CD4-positive, alpha-beta T cell treated with Interleukin-21 for 1 hour (primary cell): Measurements from ENCODE around the gene GPR26.

Experiments used
- DNase-seq: peaks from one replicate; pipeline ENCODE4 v3.0.0-alpha.2; 2020

Gene GPR26, protein sequence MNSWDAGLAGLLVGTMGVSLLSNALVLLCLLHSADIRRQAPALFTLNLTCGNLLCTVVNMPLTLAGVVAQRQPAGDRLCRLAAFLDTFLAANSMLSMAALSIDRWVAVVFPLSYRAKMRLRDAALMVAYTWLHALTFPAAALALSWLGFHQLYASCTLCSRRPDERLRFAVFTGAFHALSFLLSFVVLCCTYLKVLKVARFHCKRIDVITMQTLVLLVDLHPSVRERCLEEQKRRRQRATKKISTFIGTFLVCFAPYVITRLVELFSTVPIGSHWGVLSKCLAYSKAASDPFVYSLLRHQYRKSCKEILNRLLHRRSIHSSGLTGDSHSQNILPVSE

DNA sequence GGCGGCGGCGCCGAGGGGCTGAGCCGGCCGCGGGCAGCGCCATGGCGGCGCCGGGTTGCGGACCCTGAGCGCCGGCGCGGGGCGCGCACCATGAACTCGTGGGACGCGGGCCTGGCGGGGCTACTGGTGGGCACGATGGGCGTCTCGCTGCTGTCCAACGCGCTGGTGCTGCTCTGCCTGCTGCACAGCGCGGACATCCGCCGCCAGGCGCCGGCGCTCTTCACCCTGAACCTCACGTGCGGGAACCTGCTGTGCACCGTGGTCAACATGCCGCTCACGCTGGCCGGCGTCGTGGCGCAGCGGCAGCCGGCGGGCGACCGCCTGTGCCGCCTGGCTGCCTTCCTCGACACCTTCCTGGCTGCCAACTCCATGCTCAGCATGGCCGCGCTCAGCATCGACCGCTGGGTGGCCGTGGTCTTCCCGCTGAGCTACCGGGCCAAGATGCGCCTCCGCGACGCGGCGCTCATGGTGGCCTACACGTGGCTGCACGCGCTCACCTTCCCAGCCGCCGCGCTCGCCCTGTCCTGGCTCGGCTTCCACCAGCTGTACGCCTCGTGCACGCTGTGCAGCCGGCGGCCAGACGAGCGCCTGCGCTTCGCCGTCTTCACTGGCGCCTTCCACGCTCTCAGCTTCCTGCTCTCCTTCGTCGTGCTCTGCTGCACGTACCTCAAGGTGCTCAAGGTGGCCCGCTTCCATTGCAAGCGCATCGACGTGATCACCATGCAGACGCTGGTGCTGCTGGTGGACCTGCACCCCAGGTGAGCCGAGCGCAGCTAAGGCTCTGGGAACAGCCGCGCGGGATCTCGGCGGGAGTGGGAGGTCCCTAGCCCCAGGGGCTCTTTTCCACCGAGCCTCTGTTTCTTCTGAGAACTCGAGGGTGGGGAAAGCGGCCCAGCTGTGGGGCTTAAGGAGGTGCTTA, at the start of gene GPR26:
Gene GPR26 (plus strand): TSS at position 38 of the 919 bp plus-strand sequence. CDS start 53 bp downstream, at position 91.
- no peak for DNase-seq

DNA sequence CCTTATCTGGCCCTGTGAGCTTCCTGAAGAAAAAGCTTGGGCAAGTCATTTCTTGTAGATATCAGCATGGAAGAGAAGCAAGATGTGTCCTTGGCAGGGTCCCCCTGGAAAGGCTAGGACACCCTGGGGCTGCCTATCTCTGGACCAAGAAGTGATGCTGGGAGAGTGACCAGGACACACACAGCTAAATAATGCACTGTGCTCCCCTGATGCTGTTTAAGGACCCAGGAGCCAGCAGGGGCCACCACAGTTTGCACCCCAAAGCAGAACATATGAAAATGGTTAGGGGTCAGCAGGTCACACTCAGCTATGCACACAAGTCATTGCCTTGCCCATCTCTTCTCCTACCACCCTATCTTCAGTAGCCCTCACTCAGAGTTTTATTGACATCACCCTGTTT, 47.9 kb upstream of the GPR26 start:
- DNase-seq: no peak

DNA sequence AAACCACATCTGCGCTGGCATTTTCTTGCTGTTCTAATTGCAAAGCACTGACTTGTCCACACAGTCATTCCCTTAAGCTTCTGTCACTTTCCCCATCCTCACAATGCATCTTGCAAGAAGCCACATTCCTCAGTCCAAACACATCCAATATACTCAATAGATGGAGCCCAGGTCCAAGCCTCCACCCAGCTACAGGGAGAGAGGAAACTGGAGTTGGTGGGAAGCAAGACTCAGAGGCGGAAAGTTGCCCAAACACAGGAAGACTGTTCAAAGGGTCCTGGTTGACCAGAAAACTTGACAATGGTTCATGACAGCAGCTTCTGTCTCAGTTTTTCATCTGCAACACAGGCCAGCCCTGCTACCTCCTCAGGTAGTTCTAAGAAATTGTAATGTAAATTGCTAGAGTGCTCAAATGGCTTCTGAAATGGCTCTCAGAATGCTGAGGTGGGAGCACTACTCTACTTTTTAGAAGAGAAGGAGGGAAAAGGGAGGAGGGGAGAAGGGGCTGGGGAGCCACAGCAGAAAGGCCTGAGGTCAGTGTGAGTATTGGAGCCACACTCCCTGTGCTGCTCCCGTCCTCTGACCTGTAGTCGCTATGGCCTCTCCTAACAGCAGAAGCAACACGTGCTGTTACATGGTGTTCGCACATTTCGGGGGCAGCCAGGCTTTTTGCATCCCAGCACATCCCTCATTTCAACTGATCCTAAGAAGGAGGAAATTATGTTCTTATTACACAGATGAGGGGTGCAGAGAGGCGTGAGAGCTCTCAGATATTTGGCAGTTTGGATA, 46.9 kb upstream of the GPR26 start:
- DNase-seq: no peak

DNA sequence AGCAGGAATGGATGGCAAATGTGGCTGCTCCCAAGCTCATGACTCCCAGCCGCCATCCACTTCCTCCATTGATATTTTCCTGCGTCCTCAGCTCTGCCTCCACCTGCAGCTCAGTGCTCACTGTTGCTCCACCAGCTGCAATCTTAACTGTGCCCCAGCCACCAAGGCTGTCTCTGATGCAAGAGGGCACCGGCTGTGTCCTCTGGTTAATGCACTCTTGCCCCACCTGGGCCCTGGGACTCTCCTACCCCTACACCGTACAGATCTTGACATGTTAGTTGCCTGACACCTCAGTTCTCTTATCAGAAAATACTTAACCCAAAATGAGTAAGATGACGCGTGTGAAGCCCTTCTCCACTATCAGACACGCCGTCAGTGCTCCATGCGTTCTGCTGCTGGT, 45.5 kb upstream of the GPR26 start:
- no peak for DNase-seq

DNA sequence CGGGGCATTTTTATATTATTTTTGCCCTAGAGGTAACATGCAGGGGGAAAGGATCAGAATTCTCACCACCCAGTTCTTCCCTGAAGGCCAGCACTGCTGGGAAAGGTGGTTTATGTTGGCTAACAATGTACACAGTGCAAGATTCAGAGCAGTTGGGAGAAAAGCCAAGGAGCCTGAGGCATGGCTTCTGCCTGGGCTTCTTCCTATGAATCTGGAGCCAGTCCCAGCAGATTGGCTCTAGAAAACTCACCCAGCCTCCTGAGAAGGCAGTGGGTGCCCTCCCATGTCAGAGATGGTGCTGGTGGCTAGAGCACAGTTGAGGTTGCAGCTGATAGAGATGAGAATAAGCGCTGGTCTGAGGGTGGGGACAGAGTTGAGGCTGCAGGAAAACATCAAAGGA, 44.7 kb upstream of the GPR26 start:
- no peak for DNase-seq

DNA sequence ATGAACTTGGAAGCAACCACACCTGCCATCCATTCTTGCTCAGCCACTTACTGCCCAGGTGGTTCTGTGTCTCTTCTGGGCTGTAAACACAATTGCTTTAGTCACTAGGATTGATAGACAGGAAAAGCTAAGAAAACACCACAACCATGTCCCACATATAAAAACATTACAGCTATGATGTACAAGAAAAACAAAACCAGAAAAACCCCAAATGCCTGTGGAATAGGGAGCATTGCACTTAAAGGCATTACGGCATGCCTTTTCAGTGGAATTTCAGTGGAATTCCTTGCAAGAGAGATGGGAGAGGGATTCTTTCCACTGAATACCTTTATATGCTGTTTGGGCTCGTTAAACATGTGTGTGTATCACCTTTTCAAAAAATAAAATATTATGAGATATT, 44.2 kb upstream of the GPR26 start:
- DNase-seq: no peak

DNA sequence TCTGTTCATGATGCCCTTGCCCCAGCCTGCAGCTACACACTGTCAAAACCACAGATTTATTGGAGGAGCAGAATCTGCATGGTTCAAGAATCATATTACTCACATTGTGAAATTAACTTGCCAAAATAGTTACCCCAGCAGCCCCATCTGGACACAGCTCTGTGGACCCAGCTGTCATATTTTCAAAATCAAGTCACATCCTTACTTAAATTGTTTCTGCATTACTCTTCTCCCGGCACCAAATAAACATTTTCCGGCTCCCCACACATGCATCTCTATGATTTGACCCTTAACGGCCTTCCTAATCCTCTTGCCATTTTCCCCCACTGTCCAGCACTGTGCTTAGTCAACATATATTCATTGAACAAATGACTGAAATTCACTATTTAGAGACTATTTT, 43.8 kb upstream of the GPR26 start:
- no peak for DNase-seq

DNA sequence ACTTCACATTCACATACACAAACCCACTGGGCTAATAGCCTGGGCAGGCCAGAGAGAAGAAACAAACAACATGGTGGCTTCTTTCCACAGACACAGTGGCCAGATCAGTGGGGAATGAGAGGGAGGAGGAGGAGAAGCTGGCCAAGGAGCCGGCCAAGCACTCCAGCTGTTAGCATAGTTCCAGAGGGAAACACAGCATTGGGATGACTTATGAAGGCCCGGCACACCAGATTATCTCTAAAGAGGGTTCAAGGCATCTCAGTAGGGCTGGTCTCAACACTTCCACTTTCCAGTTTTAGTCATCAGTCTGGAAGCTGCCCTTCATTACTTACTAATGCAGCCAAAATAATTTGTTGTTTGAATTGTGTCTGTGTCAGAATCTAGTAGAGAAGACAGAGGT, 42.1 kb upstream of the GPR26 start:
- DNase-seq: no peak

DNA sequence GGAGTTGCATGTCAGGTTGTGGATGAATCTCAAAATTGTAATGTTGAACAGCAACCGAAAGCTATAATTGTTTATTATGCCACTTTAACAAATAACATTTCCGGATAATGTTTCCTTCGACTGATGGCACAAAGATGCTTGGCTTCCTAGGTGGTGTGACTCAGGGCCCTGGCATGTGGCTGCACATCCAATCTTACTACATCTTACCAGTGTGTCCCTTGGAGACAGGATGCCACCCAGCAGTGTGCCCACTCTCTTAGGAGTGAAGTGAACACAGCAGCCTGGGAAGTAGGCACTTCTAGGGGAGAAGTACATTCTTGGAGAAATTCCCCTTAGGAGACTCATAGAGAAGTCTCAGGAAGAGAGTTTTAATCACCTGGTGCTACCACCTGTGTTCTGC, 33.0 kb upstream of the GPR26 start:
- no peak for DNase-seq

DNA sequence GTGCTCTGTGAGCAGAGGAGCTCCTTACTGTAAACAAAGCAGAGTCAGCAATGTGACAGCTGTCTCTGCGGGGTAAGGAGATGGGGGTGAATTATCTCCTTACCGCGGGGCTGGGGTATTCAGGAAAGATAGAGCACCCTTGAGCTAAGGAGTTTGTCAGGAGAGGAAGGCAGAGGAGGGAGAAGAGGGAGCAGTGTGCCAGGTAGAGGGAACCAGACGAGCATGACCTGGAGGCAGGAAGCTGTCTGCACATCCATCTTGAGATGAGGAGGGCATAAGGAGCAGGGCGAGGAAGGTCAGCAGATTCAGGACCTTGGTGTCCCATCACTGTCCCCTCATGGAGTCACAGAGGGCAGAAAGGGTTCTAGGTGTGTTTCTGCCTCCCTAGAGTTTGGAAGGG, 32.5 kb upstream of the GPR26 start:
- no peak for DNase-seq

DNA sequence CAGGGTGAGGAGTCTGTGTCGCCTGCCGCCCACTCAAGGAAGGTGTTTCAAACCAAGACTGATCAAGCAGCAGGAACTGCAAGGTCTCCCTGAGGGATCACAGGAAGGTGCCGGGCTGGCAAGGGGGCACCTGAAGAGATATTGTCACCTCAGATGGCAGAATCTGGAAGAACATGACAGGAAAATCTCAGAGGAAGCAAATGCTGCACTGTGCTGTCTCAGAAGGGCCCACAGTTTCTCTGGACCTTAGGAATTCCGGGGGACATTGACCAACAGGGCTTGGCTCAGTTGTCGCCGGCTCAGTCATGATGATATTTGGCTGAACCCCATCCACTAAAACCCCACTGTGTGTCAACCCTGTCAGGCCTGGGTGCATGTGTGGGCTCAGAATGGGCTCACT, 31.9 kb upstream of the GPR26 start:
- no peak for DNase-seq

DNA sequence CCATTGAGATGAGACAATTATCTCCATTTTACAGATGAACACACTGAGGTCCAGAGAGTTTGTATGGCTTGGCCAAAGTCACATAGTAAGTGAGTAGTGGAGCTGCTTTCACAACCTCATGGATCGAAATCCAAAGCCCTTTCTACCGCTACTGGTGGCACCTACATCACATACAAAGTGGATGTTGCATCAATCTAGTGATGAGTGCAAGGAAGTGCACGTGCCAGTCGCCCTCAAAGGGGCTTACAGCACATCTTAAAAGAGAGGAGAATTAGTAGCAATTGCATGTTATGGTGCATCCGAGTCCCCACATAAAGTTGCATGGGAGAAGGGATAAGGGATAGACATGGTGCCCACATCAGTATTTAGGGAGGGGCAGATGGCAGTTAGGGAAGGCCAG, 31.0 kb upstream of the GPR26 start:
- no peak for DNase-seq

DNA sequence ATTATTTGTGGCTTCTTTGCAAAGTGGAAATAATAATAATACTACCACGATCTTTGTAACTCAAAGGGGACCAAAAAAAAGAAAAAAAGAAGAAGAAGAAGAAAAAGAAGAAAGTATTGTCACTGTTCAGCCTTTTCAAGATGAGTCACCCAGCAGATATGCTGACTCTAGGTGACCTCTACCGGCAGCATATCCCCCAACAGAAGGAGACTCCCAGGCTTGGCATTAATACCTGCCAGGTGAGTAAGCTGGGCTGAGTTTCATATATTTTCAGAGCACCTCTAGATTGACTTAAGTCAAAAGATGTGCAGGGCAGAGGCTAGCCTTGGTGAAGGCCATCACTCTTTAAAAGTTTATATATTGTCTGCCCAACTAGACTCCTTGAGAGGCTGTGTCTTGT, 30.4 kb upstream of the GPR26 start:
- no peak for DNase-seq

DNA sequence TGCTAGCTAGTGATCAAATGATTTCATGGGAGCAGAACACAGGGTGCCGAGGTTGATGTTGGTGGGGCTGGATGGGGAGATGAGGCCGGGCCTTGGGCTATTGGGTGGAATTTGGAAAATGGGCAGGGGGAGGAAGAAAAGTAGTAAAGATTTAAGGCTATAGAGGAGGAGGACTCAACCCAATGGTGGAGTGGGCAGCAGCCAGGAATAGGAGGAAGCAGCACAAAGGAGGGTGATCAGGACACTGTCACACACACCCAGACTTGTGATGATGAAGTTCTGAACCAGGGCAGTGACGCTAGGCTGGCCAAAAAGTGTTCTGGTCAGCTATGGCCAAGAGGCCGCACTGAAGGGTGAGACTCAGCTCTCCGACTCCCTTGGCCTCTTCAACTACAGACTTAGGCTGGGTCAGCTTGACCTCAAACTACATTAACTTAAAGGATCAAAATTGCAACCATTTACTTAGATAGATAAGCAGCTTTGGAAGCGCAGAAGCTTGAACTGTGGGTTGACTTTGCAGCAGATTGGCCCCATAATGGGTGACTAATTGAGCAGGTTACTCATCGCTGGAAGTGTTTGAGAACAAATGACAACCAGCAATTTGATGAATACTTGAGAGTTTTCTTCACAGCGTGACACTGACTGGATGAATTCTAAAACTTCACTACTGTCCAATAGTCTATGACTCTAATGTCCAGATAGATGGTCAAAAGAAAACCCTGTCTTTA, 29.4 kb upstream of the GPR26 start:
- DNase-seq: no peak

DNA sequence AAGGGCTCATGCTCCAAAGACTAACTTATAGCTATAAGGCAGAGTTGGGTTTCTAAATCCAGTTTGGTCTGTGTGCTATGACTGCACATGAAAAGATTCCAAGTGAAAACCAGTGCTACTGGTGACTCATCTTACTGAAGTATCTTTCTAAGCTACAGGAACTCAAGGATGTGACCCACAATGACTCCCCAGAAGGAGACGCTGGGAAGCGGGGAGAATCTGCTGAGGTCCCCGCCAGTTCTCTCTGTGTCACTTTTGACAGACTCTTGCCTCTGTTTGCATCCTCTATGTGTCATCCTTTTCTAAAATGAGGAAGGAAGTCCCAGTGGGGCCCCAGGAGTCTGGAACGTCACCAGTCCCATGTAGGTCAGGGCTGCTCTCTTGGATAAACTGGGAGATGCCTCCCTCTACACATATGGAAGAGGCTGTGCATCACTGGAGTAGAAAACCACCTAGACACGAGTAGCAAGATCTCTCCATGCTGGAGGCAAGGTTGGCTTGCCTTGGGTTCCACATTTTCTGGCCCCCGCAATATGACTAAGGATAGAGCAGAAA, 28.8 kb upstream of the GPR26 start:
- DNase-seq: no peak

DNA sequence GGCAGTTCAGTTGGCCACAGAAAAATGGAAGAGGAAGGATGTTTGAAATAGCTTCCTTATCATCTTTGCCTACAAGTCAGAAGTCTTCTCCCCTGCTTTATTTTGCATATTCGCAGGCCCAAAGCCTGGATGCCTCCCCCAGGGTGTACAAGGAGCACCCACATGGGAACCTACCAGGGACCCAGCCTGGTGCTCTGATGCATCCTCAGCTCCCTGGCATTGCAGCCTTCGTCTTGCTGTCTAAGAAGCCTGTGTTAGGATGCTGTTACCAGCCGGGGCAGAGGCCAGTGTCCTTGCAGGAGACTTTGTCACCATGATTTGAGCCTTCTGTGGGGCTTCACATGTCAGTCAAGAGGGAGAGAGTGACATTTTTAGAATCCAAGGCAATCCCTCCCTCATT, 27.0 kb upstream of the GPR26 start:
- DNase-seq: no peak

DNA sequence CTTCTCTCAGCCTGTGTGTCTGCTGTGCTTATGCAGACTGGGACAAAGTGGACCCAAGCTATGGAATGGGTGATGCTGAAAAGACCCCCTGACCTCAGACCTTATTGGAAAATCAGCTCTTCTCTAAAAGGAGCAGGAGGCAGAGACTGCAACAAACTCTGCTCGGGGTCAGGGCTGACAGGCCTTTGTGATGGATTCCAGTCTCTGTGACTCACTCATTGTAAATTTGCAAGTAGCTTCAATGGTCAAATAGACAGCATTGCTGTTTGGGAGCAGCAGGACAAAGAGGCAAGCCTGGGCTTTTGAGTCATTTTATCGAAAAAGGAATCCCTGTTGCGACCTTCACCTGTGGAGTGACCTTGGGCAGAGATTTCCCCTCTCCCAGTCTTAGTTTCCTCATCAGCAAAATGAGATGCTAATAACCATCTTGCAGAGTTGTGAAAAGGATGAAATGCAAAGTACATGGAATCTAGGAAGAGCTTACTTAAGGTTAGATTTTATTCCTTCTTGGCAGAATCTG, 26.1 kb upstream of the GPR26 start:
- DNase-seq: no peak

DNA sequence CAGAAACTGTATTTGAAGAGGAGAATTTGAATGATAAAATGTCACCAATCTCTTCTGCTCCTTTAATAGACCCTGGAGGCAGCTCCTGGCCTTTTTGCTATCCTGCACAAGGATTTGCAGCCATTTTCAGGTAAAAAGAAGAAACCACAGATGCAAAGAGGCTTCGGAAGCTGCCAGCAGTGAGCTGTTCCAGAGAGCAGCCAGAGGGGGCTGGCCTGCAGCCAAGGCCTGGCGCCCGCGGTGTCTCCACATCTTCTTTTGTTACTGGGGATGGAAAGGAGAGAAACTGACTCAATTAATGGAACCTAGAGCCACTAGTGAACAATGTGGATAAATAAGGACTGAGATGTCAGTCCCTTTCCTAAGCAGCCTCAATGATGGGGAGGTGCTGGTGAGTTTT, 23.9 kb upstream of the GPR26 start:
- DNase-seq: no peak

DNA sequence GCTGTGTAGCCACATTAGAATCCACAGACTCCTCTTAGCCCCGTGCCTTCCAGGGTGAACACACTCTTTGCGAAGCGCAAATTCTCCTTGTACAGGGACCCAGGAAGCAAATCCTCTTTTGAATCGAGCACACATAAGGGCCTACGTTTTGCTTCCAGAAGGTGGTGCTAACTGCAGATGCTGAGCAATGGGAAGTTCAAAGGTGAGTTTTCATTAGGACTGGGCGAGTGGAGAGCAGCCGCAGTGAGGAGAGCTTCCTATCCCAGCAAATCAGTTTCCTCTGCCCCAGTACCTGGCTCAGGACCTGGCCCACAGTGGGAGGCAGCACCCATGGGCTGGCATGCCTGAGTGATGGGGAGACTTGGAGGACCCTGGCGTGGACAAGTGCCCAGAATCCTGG, 23.5 kb upstream of the GPR26 start:
- no peak for DNase-seq

DNA sequence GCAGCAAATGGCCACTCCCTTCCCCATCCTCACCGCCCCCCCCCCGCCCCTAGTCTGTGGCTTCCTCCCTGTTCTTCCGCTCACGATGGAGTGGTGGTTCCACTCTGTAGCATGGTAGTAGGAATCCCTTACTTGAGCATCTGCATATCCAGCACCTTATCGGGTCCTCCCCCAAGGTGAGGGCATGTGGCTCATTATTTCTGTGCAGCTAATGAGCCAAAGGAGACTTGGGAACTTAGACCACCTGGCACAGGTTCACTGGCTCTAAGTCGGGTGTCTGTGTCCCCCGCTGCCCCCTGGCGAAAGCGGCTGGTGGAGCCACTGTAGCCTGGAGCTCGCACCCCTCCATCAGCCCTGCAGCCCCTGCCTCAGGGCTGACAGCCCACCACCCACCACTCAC, 22.8 kb upstream of the GPR26 start:
- no peak for DNase-seq

DNA sequence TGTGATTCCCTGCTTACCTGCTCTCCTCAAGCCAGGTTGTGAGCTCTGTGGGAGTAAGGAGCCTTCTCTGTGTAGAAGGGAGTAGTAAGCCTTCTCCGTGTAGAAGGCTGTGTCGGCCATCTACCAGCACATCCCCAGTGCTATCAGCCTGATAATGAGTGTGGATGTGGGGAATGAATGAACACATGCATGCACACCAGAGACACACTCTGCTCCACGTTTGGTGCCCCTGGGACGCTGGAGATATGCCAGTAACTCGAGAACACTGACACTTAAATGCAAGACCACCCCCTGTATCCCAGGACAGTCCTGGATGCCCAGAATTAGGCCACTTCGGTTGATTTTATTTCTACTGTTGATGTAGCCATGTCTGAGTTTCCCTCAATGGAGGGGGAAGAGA, 21.1 kb upstream of the GPR26 start:
- no peak for DNase-seq

DNA sequence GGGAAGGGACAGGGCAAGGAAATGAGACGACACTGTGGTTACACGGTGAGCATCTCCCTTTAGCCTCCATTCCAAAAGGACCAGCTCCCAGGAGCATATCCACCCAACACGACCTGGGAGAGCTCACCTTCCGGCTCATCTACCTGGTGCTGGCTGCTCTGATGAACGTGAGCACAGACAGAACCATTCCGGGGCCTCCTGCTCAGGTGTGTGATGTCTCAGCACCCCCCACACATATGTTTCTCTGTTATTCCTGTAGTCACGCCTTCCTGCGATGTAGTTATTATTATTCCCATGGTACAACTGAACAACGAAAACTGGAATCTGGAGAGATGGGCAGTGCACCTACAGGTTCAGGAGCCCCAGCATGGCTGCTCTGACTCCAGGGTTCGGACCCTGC, 20.5 kb upstream of the GPR26 start:
- DNase-seq: no peak
